Measurements from ENCODE around the gene HTR3A. TPM values are rescaled to one million over a fixed set of nuclear protein-coding genes. Genes with fewer than 3 reads are reported as not detected.

HTR3A gene
- total RNA-seq, 1 donor from 2014 or later = not detected

DNA sequence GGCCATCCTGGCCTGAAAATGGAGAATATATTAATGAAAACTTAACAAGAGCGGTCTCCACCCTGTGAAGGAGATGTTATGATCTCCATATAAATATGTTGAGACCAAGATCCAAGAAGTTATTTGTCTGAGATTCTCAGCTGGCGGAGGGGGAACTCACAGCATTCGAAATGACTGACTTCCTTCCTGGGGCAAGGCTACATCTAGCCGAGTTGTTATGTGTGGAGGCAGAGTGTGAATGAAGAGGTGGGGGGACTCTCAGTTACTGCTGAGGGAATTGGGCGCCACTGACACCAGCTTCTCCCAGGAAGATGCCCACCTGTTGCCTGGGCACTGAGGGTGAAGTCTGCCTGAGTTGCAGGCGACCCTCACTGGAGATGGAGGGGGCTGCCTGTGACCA is 5.9 kb downstream of the HTR3A start:
- no peak for DNase-seq

DNA sequence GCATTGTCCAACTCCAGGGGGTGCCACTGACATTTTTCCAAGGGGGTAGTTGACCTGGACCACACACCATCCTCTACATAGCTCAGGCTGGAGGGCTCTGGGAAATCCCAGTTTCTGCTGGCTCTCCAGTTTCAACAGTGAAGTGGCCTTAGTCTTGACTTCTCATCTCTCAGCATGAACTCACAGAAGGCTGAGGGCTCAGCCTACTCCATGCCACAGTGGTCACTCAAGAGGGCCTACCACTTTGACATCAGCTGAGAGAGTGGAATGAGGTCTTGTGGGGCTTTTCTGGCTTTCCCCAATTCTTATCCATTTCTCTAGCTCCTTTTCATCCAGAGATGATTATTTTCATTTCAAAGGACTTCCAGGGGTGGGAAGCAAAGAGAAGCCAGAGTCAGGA is 7.4 kb downstream of the HTR3A start:
- DNase-seq = no peak

DNA sequence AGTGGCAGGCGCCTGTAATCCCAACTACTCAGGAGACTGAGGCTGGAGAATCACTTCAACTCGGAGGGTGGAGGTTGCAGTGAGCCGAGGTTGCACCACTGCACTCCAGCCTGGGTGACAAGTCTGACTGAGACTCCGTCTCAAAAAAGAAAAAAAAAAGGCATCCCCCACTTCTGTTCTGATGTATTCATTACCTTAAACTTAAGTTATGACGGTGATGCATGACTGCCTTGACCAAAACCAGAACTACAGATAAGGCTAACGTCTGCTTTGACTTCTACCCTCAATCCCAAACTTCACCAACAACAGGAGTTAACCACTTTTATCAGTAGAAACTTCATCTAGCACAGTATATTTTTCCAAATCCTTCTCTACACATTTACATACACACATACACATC is 9.9 kb downstream of the HTR3A start:
- no peak for DNase-seq

DNA sequence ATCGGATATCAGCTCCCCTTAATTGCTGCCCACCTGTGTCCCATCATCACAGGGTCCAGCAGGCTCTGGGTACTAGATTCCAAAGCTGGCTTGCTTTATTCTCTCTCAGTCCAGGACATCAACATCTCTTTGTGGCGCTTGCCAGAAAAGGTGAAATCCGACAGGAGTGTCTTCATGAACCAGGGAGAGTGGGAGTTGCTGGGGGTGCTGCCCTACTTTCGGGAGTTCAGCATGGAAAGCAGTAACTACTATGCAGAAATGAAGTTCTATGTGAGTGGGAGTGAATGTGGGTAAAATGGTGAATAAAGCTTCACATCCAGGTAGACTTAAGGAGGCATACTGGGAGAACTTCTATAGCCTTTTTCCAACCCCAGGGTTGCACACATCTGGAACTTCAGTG is 11.0 kb downstream of the HTR3A start:
- no peak for DNase-seq

DNA sequence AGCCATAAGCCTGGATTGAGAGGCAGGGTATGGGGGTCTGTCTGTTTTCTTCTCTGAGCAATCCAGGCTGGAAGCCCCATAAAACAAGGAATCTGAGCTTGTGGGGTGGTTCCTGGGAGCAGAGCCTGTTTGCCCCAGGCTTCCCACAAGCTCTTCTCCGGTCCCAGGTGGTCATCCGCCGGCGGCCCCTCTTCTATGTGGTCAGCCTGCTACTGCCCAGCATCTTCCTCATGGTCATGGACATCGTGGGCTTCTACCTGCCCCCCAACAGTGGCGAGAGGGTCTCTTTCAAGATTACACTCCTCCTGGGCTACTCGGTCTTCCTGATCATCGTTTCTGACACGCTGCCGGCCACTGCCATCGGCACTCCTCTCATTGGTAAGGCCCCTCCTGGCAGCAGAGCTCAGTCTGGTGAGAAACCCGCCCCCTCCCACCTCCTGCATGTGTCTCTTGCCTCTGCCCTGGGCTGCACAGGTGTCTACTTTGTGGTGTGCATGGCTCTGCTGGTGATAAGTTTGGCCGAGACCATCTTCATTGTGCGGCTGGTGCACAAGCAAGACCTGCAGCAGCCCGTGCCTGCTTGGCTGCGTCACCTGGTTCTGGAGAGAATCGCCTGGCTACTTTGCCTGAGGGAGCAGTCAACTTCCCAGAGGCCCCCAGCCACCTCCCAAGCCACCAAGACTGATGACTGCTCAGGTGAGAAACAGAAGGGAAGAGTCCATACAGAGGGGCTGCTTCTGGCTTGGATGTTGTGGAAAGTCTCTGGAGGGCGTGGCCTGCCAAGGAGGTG is 11.6 kb downstream of the HTR3A start:
- DNase-seq = no peak

DNA sequence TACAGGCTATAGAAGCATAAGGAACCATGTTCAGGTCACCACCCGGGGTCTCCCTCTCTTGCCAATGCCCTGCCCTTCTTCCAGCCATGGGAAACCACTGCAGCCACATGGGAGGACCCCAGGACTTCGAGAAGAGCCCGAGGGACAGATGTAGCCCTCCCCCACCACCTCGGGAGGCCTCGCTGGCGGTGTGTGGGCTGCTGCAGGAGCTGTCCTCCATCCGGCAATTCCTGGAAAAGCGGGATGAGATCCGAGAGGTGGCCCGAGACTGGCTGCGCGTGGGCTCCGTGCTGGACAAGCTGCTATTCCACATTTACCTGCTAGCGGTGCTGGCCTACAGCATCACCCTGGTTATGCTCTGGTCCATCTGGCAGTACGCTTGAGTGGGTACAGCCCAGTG is 14.5 kb downstream of the HTR3A start:
- DNase-seq = no peak

DNA sequence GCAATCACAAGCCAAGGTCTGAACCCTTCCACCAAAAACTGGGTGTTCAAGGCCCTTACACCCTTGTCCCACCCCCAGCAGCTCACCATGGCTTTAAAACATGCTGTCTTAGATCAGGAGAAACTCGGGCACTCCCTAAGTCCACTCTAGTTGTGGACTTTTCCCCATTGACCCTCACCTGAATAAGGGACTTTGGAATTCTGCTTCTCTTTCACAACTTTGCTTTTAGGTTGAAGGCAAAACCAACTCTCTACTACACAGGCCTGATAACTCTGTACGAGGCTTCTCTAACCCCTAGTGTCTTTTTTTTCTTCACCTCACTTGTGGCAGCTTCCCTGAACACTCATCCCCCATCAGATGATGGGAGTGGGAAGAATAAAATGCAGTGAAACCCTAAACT is 15.0 kb downstream of the HTR3A start:
- DNase-seq = no peak

DNA sequence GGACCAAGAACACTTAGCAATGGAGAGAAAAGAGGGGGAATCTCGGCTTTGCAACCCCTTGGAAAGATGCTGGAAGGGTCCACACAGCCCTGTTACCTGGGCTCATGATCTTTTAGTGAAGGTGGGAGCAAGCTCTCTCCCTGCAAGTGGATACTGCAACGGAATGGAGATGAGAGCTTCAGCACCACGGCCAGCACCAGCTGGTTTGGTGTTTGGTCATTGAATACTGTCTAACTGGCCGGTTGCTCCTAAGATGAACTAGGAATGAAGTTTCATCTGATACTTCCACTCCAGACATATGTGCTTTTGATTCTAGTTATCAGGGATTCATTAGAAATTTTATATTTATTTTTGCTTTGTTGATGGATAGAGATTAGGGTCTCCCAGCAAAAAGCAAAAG is 16.3 kb downstream of the HTR3A start:
- DNase-seq = peak; percentile 84

DNA sequence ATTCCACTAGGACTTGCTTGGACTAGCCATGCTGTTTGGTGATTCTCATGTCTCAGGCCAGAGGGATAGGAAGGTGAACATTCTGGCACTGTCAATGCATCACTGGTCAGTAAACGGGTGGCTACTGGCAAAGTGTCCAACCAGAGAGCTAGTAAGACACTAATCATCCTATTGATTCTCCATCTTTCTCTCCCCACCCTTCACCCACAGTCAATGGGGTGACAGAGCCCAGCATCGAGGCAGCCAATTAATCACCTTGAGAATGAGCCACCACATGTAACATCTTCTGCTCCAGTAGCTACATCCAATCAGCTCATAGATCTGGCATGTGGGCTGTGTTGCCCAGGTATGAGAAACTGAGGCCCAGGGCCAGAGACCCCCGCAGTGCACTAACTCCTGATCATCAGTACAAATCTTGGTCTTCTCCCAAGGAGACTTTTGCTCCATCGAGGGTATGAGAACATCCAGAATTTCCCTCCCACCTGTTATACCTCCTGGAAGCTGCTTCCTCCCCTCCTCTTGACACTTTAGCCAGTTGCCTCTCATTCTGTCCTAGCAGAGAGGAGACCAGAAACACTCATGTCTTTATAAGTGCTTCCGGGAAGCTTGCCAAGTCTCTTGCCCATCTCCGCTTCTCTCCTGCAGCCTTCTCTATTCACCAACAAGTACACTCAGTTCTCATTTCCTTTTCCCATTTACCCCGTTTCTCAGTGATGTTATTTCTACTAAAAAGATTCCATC is 17.0 kb downstream of the HTR3A start:
- DNase-seq = peak; percentile 30

DNA sequence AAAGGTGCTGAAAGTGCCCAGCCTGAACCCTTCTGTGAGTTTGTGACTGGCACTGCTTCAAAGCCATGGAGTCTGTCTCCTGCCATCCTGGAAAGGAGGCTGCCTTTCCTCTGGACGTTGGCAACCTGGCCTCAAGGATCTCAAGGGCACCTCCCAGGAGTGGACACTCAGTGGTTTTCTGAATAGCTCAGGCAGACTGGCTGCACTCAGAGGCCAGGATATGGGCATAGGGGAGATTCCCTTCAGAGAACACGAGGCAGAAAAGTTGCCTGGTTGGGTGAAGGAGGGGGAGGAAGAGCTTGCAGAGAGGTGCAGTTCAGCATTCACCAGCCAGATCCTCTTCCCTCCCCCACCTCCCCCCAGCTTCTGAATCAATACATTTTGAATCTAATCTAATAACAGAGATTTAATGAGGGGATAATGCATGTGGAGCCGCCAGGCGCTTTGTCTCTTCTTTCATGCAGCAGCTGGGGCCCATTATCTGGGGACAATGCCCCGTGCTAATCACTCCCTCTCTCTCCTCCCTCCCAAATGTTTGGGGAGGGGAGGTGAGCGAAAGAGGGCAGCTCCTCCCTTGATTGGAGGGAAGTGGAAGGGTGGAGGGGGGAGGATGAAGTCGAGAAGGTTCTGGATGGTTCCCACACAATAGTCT is 17.7 kb downstream of the HTR3A start:
- no peak for DNase-seq

DNA sequence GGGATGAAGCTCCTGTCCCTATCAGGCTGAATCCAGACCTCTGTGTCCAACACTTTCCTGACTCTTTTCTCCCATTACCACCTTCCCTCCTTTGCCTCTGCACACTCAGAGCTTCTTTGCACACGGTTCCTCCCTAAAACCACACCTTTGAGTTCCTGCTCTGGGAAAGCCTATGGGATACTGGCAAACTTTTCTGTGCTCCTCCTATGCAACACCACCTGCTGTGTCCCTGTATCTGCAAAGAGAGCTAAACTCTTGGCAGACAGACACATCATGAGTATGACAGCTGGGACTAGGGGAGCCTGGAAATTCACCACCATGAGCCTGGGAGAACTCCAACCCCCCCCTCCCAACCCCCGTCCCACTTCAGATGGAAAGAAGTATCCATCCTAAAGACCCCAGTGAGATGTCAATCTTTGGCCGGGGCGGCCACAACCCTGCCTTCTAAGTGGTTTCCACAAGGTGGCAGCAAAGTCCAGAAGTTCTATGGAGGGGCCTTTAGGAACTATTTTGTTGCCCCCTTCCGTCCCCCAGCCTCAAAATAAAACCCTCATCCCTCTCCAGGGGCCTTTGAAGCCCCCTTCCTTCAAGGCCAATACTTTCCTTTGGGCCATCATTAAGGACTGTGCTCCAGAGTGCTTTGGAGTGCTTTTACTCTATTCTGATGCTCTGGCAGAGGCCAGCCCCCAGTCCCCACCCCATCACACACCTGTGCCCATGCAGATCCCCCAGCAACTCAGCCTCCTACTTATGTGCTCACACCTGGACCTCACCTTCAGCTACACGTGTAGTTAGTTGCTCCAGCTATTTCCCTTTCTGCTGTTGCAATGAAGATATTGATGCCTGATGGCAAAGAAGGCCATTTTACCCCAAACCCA is 19.4 kb downstream of the HTR3A start:
- DNase-seq = peak; percentile 53

DNA sequence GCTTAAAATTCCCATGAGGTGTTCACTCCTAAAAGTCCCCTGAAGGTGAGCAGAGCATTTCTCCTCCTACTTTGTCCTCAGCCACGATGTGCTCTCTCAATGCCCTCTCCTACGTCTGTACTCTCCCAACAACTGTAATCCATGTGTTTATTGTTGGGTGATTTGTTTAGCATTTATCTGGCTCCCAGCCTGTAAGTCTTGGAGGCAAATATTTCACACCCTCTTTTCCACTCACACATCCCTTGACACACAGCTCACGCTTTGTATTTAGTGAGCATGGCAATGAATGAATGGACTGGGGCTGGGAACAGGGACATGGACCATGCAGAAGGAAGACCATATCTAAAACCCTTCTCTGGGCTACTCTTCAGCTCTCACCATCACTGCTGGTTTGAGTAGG is 22.6 kb downstream of the HTR3A start:
- DNase-seq = no peak

DNA sequence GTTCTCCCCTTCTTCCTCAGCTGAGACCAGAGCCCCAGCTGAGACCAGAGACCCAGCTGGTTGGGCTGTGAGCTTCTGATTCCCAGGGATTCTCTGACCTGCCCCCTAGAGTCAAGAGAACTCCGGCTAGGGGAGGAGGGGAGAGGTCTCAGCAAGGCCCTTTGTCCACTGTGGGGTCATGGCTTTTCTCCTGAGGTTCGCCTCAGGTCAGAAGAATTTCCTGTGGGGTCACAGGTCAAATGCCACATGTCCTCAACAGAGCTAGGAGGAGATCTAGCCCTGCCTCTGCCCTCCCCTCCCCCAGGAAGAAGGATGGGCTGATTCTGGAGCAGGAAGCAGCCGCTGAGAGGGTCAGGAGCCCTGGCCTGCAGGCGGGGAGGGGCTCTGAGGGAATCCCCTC is 23.7 kb downstream of the HTR3A start:
- DNase-seq = no peak

DNA sequence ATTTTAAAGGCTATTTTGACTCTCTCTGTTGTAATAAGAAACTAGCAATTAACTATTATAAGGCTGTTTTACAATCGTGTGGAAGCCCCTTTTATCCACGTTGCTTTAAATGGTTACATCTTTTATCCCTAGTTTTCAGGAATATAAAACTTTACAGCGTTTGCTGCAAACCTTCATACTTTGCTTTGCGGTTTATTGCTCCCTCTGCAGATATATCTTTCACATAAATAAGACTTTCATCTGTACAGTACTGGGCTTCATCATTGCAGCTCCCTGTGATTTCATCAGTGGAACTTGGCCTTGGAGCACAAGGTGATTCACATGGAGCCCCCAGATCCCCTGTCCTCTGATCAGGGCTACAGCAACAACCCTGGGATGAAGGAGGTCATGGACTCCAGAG is 25.6 kb downstream of the HTR3A start:
- DNase-seq = no peak

DNA sequence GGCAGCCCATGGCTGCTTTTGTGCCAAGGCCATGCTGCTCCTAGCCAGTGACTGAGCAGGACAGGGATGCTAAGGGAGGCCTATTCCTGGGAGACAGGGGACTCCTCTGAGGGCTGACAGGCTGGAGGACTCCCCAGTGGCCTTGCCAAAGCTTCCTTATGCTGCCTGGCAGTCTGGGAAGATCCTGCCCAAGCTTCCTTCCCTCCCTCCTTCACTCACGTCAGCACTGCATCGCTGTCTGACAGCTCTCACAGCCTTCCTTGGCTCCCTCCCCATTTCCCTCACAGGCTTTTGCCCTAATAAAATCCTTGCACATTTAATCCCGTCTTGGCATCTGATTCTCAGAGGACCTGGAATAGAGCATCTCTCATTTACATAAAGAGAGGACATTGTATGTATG is 26.5 kb downstream of the HTR3A start:
- peak; percentile 2 for DNase-seq

DNA sequence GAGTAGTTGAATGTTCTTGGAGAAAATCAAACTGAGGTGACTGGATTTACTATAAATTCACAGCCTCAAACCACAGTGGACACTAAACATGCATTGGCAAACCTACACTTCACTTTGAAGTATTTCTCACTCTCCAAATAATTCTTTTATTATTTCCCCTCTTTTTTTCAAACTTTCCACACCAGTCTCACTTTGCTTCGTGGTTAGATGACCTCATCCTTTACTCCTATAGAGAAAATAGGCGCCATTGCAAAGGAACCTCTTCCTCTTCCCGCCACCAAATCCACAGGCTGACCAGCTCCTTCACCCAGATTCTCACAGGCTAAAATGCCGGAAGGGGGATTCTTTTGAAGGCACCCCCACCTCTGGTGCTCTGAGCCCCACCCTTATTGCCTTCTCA is 33.4 kb downstream of the HTR3A start:
- DNase-seq = no peak

DNA sequence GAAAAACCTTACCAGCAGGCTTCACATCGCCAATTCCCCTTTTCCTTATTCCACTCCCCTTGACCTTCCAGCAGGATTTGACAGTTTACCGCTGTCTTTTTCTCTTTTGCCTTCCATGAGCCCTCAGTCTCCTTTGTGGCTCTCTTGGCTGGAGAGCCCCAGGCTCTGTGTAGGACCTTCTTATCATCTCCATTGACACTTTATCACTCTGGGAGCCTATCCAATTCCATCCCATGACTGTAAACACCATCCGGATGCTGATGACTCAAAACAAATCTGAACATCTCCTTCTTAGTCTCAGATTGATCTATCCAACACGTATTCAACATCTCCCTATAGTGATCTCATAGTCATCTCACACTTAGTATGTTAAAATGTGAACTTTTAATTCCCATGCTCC is 36.0 kb downstream of the HTR3A start:
- no peak for DNase-seq

DNA sequence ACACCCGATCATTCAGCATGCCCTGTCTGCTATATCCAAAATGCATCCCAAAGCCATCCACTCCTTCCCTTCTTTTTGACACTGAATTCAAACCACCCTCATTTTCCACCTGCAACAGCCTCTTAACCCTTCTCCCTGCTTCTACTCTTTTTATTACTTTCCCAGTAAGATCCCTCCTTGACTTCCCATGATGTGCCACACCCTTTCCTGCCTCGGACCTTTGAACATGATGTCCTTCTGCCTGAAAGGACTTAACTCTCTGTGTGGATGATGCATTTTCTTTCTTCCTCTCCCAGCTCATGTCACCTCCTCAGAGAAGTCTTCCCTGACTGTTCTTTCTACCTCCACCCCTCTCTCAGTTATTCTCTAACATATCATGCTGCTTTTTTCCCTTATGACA is 36.5 kb downstream of the HTR3A start:
- DNase-seq = no peak

DNA sequence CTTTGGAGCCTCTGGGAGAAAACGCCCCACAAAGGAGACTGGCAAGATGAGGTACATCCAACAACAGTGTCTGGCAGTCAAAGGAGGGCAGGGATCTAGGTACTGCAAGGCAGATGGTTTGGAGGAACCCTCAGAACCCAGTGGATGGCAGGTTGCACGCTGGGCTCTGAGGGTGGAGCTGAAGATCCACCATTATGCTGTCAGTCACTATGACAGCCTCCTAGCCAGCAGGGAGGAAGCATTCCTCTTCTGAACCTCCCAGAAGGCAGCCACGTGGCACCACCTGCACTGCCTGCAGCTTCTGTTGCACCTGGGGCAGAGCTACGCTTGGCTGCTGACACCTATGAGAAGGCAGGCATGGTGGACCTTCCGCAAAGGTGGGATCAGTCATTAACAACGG is 40.2 kb downstream of the HTR3A start:
- DNase-seq = no peak

DNA sequence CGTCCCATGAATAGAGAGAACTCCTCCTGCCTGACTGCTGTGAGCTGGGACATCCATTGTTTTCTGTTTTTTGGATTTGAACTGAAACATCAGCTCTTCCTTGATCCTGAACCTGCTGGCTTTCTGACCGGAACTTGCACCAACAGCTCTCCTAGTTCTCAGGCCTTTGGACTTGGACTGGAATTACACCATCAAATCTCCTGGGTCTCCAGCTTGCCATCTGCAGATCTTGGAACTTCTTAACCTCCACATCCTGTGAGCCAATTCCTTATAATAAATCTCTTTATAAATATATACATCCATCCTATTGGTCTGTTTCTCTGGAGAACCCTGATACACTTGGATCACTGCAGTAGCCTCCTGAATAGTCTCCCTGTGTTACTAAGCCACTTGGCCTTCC is 42.1 kb downstream of the HTR3A start:
- no peak for DNase-seq

DNA sequence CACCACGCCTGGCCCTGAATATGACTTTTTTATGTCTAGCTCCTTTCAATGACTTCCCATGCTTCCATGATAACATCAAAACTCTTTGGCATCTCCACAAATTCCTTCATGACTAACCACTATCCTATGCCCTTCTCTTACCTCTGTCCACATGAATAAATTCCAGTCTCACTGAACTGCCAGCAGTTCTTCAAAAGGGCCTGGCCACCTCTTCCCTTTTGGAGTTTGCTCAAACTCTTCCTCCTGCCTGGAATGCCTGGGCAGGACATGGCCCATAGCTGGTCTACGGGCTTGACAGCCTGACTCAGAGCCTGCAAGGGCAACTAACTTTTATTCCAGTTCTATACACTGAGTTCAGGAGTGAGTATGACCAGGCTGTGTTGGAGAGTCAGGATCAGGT is 42.8 kb downstream of the HTR3A start:
- DNase-seq = no peak

DNA sequence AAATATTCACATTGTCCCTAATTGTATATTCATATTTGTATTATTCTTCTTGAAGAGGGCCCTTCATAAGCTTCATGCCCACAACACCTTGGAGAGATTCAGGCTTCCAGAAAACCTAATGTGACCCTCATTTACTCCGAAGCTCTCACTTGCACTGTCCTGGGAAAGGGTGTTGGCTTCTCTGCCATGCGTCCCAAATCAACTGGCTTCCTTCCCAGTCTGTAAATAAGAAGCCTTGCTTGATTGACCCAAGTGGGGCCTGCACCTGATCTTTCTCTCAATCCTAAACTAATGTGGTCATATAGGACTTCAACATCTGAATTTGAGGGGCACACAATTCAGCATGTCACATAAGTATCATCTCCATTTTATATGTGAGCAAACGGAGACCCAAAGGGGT is 44.1 kb downstream of the HTR3A start:
- DNase-seq = peak; percentile 69

DNA sequence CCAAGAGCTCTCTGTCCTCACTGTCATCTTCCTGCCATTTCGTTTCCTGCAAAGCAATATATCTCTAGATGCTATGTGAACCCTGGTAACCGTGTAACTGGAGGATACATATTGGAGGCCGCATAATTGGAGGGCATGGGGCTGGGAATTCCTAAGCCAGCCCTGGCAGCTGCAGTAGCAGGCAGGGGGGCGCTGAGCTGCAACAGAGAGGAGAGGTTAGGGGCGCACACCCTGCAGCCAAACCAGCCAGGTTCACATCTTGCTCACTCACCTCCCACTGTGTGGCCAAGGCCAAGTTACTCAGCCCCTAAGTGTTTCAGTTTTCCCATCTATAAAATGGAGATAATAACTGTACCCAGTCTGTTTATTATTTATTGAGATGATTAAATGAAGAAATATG is 44.7 kb downstream of the HTR3A start:
- DNase-seq = no peak

Data from tongue (tissue), 2 donors.